HK-2 (cell line): ENCODE measurements around the gene MPP4.

Source experiments
- DNase-seq: peaks from one replicate; pipeline ENCODE4 v3.0.0-alpha.2; 2018; ENCODE audit not compliant: unreplicated experiment

The MPP4 gene, protein sequence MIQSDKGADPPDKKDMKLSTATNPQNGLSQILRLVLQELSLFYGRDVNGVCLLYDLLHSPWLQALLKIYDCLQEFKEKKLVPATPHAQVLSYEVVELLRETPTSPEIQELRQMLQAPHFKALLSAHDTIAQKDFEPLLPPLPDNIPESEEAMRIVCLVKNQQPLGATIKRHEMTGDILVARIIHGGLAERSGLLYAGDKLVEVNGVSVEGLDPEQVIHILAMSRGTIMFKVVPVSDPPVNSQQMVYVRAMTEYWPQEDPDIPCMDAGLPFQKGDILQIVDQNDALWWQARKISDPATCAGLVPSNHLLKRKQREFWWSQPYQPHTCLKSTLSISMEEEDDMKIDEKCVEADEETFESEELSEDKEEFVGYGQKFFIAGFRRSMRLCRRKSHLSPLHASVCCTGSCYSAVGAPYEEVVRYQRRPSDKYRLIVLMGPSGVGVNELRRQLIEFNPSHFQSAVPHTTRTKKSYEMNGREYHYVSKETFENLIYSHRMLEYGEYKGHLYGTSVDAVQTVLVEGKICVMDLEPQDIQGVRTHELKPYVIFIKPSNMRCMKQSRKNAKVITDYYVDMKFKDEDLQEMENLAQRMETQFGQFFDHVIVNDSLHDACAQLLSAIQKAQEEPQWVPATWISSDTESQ

DNA sequence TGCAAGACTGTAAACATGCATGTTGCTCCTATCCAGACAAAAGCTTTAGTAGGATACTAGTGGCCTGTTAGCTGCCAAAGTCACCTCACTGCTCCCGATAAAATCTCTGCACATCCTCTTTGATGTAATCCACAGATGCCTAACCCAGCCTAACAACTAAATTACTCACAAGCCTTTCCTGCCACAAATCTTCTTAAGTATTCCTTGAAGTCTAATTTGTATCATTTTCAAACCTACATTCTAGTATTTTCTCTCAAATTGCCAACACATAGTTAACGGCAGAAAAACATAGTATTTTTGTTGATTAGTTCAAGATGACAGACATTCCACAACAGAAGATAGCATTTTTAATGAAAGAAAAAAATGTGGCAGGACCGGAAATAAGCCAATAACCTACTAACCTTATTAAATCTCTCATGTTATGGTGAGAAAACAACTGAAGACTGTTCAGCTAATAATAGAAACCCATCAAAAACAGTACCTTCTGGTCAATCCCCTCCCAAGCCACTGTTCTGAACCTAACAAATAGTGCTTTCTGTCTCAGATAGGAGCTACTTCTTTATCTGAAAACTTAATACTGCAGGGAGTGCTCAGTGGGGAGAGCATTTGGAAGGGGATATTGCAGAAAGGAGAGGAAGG lies at the start of gene MPP4:
Gene MPP4 (minus strand): TSS at position 57 of the 639 bp plus-strand sequence. CDS start 4,690 bp downstream, outside the sequence.
- no peak for DNase-seq

DNA sequence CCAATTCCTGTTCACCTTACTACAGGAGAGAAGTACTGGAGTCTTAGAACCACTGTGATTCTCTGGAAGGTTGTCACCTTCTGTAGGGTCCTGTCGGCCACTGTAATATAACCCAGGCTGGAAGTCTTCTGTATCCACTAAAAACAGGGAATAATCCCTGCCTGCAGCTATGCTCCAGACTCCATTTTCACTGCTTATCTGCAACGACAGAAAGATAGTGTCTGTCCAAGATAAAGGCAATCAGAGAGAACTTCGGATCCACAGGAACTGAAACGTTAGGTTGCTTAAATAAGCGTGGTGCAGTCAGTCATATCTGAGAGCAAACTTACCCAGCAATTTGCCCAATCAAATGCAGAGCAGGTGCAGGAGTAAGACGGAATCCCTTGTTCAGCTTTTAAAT lies 48.1 kb upstream of the MPP4 start:
- no peak for DNase-seq

DNA sequence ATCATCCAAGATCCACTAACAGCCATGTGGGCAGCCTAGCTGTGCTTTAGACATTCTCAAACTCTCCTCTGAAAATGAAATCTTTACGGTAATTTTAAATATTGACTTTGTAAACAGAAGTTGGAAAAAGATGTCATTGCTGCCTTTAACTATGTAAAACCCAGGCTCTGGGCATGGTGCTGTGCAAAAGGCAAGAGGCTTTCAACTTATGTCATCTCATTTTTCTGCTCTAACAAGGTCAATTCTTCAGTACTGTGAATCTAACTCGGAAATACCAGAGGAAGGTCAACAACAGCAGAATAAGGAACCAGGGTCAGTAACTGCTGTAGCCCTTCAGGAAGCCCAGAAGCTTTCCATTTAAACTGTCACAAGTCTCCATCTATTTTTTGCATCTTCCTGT lies 37.0 kb upstream of the MPP4 start:
- DNase-seq = no peak

DNA sequence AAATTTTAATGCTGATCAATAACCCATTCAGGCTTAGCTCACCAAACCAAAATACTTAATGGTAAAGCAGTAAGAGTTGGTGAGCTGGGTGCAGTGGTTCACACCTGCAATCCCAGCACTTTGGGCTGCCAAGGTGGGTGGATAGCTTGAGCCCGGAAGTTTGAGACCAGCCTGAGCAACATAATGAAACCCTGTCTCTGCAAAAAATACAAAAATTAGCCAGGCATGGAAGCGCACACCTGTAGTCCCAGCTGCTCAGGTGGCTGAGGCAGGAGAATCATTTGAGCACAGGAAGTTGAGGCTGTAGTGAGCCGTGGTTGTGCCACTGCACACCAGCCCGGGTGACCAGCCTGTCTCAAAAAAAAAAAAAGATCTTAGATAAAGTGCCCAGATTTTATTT lies 35.7 kb upstream of the MPP4 start:
- no peak for DNase-seq

DNA sequence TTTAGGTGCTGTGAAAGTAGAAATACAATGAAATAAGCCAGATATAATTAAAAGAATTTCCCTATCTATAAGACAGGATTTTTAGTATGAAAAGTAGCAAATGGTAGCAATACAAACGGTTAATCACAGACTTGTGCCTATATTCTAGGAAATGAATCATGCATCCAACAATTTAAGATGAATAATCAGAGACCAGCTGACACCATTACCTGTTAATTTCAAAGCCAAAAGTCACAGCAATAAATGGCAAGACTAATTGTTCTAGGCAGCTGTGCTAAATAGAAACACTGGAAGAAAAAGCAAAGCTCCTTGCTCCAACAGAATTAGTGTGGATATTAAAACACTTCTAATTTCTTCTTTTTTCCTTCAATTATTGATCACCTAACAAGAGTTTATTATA lies 35.1 kb upstream of the MPP4 start:
- no peak for DNase-seq

DNA sequence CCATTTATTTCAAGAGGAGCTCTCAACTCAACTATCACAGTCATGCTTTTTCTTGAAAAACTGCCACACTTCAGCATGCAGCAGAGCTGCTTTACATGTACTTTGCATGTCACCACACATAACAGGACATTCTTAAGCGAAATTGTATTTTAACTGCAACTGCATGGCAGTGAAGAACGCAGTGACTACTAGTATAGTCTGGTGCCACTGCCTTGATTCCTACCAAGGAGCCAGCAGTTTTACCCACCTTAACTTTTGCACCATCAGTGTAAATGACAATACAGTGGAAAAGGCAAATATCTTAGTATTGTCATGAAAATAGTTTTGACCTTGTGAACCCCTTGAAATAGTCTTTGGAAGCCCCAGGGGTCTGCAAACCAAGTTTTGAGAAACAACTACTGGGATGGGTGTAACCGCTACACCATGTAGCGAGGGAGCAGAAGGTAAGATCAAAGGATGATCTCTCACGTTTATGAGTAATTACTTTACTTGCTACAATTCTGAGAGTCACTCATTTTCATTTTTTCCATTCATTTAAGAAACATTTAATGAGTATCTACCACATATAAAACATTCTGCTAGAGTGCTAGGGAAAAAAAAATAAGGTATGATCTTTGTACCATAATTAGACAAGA lies 32.3 kb upstream of the MPP4 start:
- DNase-seq = no peak

DNA sequence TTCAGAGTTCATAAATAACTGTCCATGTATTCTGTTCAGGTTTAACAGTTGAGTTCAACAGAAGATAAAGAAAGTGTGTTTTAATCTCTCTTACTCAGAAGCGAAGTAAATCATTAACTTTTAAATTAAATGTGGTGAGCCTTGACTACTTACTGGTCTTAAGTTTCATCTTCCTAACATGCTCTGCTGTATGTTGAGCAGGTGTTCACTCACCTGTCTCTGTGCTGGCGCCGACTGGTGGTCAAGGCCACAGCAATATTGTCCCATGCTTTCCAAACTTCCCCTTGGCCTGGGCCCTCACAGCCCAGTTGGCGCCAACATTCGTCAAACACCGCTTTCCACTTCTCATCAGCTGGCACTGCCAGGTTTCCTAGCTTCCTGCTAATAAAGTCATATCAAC lies 17.0 kb upstream of the MPP4 start:
- no peak for DNase-seq

DNA sequence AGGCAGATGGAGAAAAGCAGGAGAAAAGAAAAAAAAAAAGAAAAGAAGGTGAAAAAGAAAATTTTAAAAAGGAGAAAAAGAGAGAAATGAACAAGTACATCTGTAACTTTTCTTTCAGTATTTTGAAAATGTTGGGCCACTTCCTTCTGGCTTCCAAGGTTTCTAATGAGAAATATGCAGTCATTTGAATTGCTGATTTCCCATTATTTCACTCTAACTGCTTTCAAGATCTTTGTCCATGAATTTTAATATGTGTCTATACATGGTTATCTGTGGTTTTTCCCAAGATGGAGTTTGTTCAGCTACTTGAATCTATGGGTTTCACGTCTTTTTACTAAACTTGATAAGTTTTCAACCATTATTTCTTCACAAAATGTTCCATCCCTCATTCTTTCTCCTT lies 14.3 kb upstream of the MPP4 start:
- no peak for DNase-seq

DNA sequence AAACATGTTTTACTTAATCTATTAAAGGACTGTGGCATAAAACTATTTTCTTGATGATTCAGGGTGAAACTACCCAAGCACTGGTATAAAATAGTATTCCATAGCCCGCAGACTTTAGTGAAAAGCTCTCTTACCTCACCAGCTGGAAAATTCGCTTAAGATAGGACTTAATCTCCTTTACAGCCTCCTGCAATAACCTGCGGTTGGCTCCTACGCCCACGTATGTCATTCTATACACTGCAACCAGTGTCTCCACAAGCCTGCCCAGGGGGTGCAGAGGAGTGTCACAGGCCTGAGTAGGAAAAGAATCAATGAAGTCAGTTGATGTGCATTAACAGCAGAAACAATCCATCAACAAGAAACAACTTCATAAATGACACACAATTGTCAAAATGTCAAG lies 11.3 kb upstream of the MPP4 start:
- no peak for DNase-seq

DNA sequence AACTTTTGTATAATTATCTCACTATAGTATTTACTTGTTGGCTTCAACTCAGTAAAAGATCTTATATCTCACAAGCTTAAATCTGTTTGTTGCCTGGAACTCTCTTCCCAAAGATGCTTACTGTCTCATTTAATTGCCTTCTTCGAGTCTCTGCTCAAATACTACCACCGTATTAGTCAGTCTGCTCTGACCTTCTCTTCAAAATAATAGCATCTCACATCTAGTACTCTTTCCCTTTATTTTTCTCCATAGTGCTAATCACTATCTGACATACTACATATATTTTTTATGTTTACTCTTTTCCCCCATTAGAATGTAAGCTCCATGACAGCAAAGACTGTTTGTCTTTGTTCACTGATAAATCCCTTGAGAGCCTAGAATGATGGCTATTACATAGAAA lies 10.6 kb upstream of the MPP4 start:
- no peak for DNase-seq

DNA sequence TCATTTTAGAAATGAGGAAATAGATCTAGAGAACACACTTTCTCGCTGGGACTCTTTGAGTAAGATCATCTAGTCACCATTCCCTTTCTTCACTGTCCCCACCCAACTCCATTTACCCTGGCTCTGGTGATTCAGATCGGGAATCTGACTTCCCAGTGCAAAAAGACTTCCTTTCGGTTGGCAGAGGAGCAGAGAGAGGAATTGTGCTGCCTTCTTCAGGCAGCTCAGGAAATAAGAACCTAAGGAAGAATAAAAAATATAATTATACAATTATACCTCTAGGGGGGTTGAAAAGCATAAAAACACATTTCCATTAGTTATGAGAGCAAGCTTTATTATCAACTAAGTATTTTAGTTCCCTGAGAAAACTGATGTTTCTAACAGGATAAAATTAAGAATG lies 9.3 kb upstream of the MPP4 start:
- DNase-seq = no peak

DNA sequence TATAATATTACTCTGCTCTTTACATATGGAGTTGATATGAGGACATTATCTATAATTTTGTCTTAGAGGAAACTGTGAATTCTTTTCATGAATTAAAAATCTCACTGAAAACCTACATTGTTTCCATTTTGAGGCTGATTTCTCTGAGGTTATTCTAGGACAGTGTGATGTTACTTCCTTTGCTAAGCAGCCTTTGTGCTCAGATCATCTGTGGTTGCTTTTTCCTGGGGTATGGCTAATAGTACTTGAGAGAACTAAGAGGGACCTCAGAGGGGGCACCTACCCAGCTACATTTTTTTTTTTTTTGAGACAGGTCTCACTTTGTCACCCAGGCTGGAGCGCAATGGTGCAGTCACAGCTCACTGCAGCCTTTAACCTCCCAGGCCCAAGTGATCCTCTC lies 8.7 kb upstream of the MPP4 start:
- DNase-seq = no peak

DNA sequence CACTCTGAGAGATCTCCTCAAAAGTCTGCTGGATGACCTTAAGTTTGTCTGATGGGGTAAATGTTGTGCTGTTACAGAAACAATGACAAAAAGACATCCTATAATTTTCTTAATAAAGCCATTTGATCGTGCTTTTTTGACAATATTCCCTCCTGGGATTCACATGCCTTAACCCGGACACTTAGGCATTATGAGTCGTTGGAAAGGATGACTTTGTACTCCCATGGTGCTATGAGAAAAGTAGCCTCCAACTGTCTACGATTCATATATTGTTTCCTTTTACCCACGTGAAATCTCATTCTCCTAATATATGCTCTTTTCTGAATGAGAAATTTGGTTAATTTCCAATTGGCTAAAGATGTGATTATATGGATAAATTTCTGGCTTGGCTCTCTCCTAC lies 6.1 kb upstream of the MPP4 start:
- DNase-seq = no peak

DNA sequence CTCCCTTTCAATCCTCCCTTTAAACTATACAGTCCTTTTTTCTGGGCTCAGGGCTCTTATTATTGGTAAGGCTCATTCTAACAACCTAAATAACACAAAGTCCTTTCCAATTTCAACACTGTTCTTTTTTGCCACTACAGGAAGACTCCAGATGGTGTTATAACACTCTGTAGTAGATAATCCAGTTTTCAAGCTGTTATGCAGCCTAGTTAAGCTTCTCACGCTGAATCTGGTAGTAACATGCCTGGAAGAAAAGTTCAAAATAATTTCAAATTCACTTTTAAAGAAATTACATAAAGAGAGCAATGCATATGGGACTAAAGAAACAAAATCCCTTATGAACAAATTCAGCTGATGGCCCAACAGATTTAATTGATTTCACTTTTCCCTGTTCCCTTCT lies 3.2 kb upstream of the MPP4 start:
- no peak for DNase-seq

DNA sequence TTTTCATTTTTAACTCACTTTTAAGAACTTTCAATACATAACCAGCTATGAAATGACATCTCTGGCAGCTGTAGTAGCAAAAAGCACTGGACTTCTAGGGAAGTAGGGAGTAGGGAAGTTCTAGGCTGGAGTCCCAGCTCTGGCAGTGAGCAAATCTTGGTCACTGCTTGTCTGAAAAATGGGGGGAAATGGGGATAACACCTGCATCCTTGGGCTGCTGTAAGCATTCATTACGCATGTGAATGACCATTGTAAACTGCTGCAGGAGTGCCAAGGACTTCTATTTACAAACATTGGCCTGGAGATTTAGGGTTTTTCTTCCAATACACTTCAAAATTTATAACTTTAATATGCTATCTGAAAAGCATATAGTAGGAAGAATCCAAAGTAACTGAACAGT lies 972 bp upstream of the MPP4 start:
- no peak for DNase-seq

DNA sequence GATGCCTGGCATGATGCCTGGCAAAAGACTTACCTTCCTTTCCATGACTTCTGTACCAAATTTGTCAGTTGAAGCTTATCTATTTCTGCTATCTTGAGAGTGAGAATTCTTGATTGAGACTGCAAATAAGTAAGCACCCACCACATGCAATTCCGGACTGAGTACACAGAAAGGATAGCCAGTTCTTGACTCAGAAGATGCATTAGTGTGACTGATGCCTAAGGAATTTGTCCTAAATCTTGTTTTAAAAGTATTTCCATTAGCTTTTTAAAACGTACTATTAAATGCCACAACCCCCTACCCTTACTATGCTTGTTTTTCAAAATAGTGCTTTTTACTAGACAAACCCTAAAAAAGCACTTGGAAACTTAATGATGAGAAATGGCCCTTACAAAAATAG lies 545 bp downstream of the MPP4 start:
- DNase-seq = no peak

DNA sequence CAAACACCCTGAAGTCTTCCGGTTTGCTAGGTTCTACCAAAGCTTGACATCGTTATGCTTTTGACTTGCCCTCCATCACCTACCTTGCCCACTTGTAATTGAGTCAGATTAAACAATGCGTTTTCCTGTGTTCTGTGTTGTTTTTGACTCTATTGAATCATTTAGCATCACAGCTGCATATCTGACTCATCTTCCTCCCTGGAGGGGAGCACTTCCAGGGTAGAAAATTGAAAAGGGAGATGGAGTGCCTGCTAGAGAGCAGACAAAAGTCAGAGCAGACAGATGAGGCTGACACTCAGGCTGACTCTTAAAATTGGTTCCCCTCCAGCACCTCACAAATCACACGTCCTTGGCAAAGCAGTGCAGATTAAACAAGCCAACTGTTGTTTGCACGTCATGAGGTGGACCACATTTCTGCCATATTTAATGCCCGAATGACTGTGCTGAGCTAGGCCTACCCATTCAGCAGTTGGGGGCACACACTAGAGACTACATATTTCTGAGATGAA lies 2.2 kb downstream of the MPP4 start:
- peak; percentile 13 for DNase-seq

DNA sequence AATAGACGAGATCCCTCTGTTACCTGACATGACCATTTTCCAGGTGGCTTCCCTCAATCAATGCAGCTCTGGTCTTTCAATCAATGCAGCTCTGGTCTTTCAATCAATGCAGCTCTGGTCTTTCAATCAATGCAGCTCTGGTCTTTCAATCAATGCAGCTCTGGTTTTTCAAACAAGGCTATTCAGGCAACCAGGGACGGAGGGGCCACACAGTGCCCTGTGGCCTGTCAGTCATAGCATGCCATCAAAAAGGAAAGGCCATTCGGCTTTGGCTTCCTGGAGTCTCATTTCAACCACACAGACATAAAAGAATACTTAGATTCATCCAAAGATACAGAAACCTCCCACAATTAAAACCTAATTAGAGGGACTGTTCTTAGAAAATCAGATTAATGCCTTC lies 13.3 kb downstream of the MPP4 start:
- no peak for DNase-seq

DNA sequence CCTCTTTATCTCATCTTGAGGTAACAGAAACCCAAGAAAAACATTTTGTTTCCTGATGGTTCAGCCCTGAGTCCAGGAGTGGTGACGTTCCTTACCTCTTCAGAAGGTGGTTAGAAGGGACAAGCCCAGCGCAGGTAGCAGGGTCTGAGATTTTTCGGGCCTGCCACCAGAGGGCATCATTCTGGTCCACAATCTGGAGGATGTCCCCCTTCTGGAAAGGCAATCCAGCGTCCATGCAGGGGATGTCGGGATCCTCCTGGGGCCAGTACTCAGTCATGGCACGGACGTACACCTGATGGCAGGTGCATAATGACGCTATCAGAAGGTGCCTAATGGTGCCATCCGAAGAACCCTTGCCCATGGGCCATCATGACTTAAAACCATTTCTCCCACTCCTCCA lies 17.7 kb downstream of the MPP4 start:
- DNase-seq = no peak

DNA sequence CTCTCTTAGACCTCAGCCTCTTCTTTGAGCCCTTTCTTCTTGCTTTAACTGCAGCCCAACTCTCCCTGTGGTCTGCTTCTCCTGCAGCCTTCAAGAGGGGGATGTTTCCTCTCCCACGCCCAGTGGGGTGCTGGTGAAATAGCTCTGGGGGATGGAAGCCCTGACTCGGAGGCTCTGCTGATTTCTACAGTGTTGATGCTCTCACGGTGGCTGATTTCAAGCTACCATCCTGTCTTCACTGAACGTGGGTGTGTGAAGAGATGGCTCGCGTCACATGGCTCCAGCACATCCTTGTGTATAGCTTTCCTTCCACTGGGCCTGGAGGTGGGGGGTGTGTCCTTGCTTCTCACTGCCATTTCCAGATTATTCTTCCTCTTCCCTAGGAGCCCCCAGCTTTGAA lies 20.0 kb downstream of the MPP4 start:
- DNase-seq = no peak

DNA sequence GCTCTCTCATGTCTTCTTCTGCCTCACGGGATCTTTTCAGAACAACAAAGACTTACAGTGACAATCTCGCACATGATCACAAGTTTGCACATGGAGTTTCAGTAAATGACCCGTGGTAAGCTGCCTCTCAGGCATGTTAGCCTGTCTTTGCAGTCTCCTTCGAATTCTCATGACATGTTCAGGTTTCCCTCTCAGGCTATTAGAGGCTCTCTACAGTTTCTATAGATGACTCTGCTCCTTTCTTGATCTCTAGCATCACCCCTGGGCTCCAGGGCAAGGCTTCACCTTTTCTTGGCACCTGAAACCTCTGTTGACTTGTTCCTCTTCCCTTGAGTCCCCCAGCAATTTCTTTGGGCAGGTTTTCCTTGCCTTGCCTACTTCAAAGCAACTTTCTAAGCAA lies 23.0 kb downstream of the MPP4 start:
- no peak for DNase-seq

DNA sequence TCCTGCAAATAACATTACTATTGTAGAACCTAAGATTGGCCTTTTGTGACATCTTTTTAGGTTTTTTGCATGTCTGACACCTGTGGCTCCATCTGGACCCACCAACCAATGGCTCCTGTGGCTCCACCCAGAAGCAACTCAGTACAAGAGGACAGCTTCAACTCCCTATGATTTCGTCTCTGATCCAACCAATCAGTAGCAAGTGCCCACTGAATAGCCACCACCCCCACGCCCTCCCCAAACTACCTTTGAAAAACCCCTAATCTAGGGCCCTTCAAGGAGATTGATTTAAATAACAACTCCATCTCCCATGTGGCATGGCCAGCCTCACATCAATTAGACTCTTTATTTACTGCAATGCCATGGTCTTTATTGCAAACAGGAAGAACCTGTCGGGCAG lies 23.6 kb downstream of the MPP4 start:
- no peak for DNase-seq

DNA sequence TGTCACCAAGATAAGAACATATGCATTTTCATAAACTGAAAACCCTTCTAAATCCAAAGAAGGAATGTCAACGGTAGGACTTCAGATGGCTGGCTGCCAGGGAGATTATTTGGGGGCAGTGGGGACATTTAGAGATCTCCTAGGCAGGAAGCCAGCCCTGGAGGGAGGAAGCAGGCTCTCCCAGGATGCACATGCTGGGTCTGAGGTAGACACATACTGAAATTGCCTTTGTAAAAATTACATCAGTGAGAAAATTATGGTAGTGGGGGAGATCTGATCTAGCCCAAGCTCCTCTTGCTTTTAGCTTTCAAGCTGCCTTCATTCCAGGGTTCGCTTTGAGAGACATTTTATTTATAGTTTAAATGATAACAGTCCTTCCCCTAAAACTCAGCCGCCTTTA lies 24.1 kb downstream of the MPP4 start:
- no peak for DNase-seq
